IMR-90 (cell line): ENCODE data around the gene GLI1. TPM values are rescaled to one million over a fixed set of nuclear protein-coding genes. Genes with fewer than 3 reads are reported as not detected.

Experiments used
- ATAC-seq: fragments of 200-7000 bp; cut with Tn5 transposase; 2 replicates; pipeline ENCODE4 v1.9.1; 2020; ENCODE audit warnings: low read depth, mild to moderate bottlenecking, moderate library complexity
- BruUV-seq: library from RNA; stranded (reverse); fragments of 400-500 nt; replicated peaks from 2 replicates; lab custom pipeline; 2021; lab: Mats Ljungman, UMichigan
- CTCF ChIA-PET: fragments of 300-600 bp; formaldehyde crosslinking; extraction: SDS; loops from one replicate; lab custom pipeline; 2021; ENCODE audit warnings: antibody characterized with exemption; lab: Yijun Ruan, JAX
- POLR2A ChIA-PET: fragments of 300-600 bp; sonication (Branson Sonifier 250); formaldehyde crosslinking; loops from one replicate; lab custom pipeline; 2022; ENCODE audit warnings: antibody characterized with exemption; ENCODE audit not compliant: unreplicated experiment; lab: Charles Lee
- DNase-seq: peaks from one replicate; pipeline ENCODE4 v3.0.0; 2013
- H2AFZ ChIP-seq: replicated peaks from 2 replicates; pipeline ENCODE3; 2013; ENCODE audit warnings: low read length, mild to moderate bottlenecking; ENCODE audit not compliant: poor library complexity
- H2AK5ac ChIP-seq: 2 replicates; pipeline ENCODE4 v1.6.1; 2013; ENCODE audit warnings: low read depth, low read length, inconsistent platforms
- H2AK9ac ChIP-seq: replicated peaks from 2 replicates; pipeline ENCODE3; 2013; ENCODE audit warnings: mild to moderate bottlenecking, low read depth, low read length, moderate library complexity; ENCODE audit not compliant: poor library complexity
- H2BK120ac ChIP-seq: 2 replicates; pipeline ENCODE4 v1.6.1; 2013; ENCODE audit warnings: low read depth, low read length, inconsistent platforms
- H2BK15ac ChIP-seq: 3 replicates; pipeline ENCODE4 v1.6.1; 2013; ENCODE audit warnings: low read depth, low read length, inconsistent platforms
- H2BK20ac ChIP-seq: 2 replicates; pipeline ENCODE4 v1.6.1; 2013; ENCODE audit warnings: low read depth, mild to moderate bottlenecking, inconsistent platforms, low read length, moderate library complexity
- H2BK5ac ChIP-seq: 2 replicates; pipeline ENCODE4 v1.6.1; 2013; ENCODE audit warnings: mild to moderate bottlenecking, low read depth, low read length, inconsistent platforms; ENCODE audit not compliant: poor library complexity, severe bottlenecking
- H3K14ac ChIP-seq: replicated peaks from 2 replicates; pipeline ENCODE4 v1.6.1; 2013; ENCODE audit warnings: low read depth, low read length, inconsistent platforms
- H3K18ac ChIP-seq: 2 replicates; pipeline ENCODE4 v1.6.1; 2013; ENCODE audit warnings: low read depth, low read length, control low read depth
- H3K23ac ChIP-seq: 2 replicates; pipeline ENCODE4 v1.6.1; 2013; ENCODE audit warnings: low read depth, low read length, inconsistent platforms
- H3K27ac ChIP-seq: 2 replicates; pipeline ENCODE4 v1.5.1; 2013; ENCODE audit warnings: mild to moderate bottlenecking, control low read depth, low read length; ENCODE audit not compliant: insufficient read depth
- H3K27me3 ChIP-seq: 2 replicates; pipeline ENCODE4 v1.6.1; 2013; ENCODE audit warnings: low read length; ENCODE audit not compliant: control insufficient read depth, insufficient read depth
- H3K36me3 ChIP-seq: 2 replicates; pipeline ENCODE4 v1.6.1; 2013; ENCODE audit warnings: low read length, mixed read lengths; ENCODE audit not compliant: control insufficient read depth, insufficient read depth
- H3K4ac ChIP-seq: 2 replicates; pipeline ENCODE4 v1.6.1; 2013; ENCODE audit warnings: low read depth, low read length, inconsistent platforms
- H3K4me1 ChIP-seq: 2 replicates; pipeline ENCODE4 v1.6.1; 2013; ENCODE audit warnings: low read length, mixed read lengths; ENCODE audit not compliant: control insufficient read depth, insufficient read depth
- H3K4me2 ChIP-seq: 2 replicates; pipeline ENCODE4 v1.6.1; 2013; ENCODE audit warnings: low read depth, mild to moderate bottlenecking, control low read depth, low read length, moderate library complexity
- H3K4me3 ChIP-seq: 2 replicates; pipeline ENCODE4 v1.5.1; 2013; ENCODE audit warnings: low read depth, mild to moderate bottlenecking, control low read depth, low read length, moderate library complexity; ENCODE audit not compliant: insufficient read depth
- H3K56ac ChIP-seq: 2 replicates; pipeline ENCODE4 v1.6.1; 2013; ENCODE audit warnings: low read length, inconsistent platforms; ENCODE audit not compliant: insufficient read depth; ENCODE audit errors: extremely low read depth
- H3K79me1 ChIP-seq, 2 experiments: 2 replicates each; pipeline ENCODE4 v1.6.1; 2013; ENCODE audit warnings: low read length in 2 of 2, inconsistent platforms in 1 of 2, low read depth in 1 of 2
- H3K9ac ChIP-seq: 2 replicates; pipeline ENCODE4 v1.6.1; 2013; ENCODE audit warnings: low read depth, low read length, control low read depth
- H3K9me1 ChIP-seq: 2 replicates; pipeline ENCODE4 v1.6.1; 2013; ENCODE audit warnings: low read length, inconsistent platforms; ENCODE audit not compliant: insufficient read depth
- H3K9me3 ChIP-seq: 2 replicates; pipeline ENCODE4 v1.6.1; 2013; ENCODE audit warnings: low read length; ENCODE audit not compliant: control insufficient read depth, insufficient read depth
- H4K20me1 ChIP-seq: 2 replicates; pipeline ENCODE4 v1.6.1; 2013; ENCODE audit warnings: low read length, inconsistent platforms; ENCODE audit not compliant: insufficient read depth
- H4K5ac ChIP-seq: 2 replicates; pipeline ENCODE4 v1.6.1; 2013; ENCODE audit warnings: mild to moderate bottlenecking, low read depth, low read length, control low read depth
- H4K8ac ChIP-seq, 2 experiments: 2 replicates each; pipeline ENCODE4 v1.6.1; 2013; ENCODE audit warnings: low read depth in 2 of 2, low read length in 2 of 2, control low read depth in 1 of 2, inconsistent platforms in 1 of 2
- H4K91ac ChIP-seq: 2 replicates; pipeline ENCODE4 v1.6.1; 2013; ENCODE audit warnings: low read depth, low read length, inconsistent platforms; ENCODE audit not compliant: insufficient read depth
- BHLHE40 ChIP-seq: fragments of 150-350 bp; IDR thresholded peaks from 2 replicates; pipeline ENCODE4 v1.6.1; 2016; ENCODE audit warnings: mild to moderate bottlenecking, low read depth, low read length
- CEBPB ChIP-seq: IDR thresholded peaks from 2 replicates; pipeline ENCODE4 v1.6.1; 2012; ENCODE audit warnings: low read depth, low read length, improper control_type of control experiment
- CHD1 ChIP-seq: IDR thresholded peaks from 2 replicates; pipeline ENCODE4 v1.6.1; 2012; ENCODE audit warnings: low read depth, low read length, improper control_type of control experiment
- MAZ ChIP-seq: IDR thresholded peaks from 2 replicates; pipeline ENCODE4 v1.6.1; 2012; ENCODE audit warnings: low read depth, mild to moderate bottlenecking, low read length, improper control_type of control experiment, moderate library complexity, borderline replicate concordance
- NFE2L2 ChIP-seq: fragments of 150-350 bp; IDR thresholded peaks from 2 replicates; pipeline ENCODE4 v1.6.1; 2016; ENCODE audit warnings: low read depth, mild to moderate bottlenecking, low read length
- POLR2A ChIP-seq: IDR thresholded peaks from 2 replicates; pipeline ENCODE4 v1.6.1; 2012; ENCODE audit warnings: mild to moderate bottlenecking, low read depth, low read length
- RCOR1 ChIP-seq: IDR thresholded peaks from 2 replicates; pipeline ENCODE4 v1.6.1; 2012; ENCODE audit warnings: mild to moderate bottlenecking, low read length, improper control_type of control experiment; ENCODE audit not compliant: insufficient replicate concordance
- SMC3 ChIP-seq: fragments of 150-350 bp; IDR thresholded peaks from 2 replicates; pipeline ENCODE4 v1.6.1; 2016; ENCODE audit warnings: low read depth, mild to moderate bottlenecking, antibody characterized with exemption, low read length, moderate library complexity
- WGBS, 2 experiments: methylation state at CpG; one replicate each; pipeline versions ENCODE4 v1.1.5 to v1.1.7; 2013; ENCODE audit warnings: missing lambda C conversion rate in 2 of 2; ENCODE audit not compliant: insufficient read length in 1 of 2; ENCODE audit errors: extremely low coverage in 2 of 2; 5-methylcytosine and 5-hydroxymethylcytosine counted together
- dilution Hi-C: fragments of 300-500 bp; cut with HindIII; formaldehyde crosslinking; loops from one replicate; pipeline ENCODE4 v1.14.3; 2018; ENCODE audit warnings: low sequenced_read_pairs; ENCODE audit not compliant: unreplicated experiment
- in situ Hi-C: fragments of 300-500 bp; cut with MboI; formaldehyde crosslinking; loops from 3 replicates; pipeline ENCODE4 v1.14.3; 2019; ENCODE audit warnings: low sequenced_read_pairs, inconsistent platforms, mixed read lengths
- intact Hi-C: fragments of 100-400 bp; cut with micrococcal nuclease; formaldehyde crosslinking; loops from 2 replicates; pipeline ENCODE4 v1.10.0; 2022
- polyA plus RNA-seq, 3 experiments: library from polyadenylated mRNA; depleted of rRNA; stranded (reverse); fragments of >200 nt; gene quantifications; 2 replicates each; pipeline ENCODE4 v1.2.3, GENCODE V29; 2012; ENCODE audit warnings: low replicate concordance in 1 of 3
- total RNA-seq: library from RNA; depleted of rRNA; stranded (reverse); fragments of >200 nt; gene quantifications from 2 replicates; pipeline ENCODE4 v1.2.3, GENCODE V29; 2012
- TF ChIP-seq, protein P1 (sequence below): fragments of 150-350 bp; IDR thresholded peaks from 2 replicates; pipeline ENCODE4 v1.6.1; 2016; ENCODE audit warnings: low read depth, mild to moderate bottlenecking, low read length, moderate library complexity, borderline replicate concordance

GLI1 gene
- total and polyA plus RNA-seq, 2 of the 4 experiments (the other 2 are of a cell fraction) = 1.3 to 3.8 TPM

DNA sequence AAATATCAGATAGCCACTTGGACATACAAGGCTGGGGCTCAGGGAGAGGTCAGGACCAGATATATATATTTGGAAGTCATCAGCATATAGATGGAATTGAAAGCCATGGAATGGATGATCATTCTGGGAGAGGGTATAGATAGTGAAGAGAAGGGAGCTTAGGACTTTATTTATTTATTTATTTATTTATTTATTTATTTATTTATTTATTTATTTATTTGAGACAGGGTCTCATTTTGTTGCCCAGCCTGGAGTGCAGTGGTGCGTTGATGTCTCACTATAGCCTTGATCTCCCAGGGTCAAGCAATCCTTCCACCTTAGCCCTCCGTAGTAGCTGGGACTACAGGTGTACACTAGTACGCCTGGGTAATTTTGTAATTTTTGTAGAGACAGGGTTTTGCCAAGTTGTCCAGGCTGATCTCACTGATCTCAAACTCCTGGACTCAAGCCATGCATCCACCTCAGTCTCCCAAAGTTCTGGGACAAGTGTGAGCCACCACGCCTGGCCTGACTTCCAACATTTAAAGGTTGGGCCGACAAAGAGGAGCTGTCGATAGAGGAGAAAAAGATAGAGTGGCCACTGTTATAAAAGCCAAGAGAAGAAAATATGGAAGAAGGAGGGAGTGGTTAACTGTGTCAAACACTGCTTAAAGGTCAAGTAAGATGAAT is 13.2 kb upstream of the GLI1 start:
- peaks cover 0 to 3% of the 10 kb centered on the region in 2 experiments; a peak in 1 of 4 replicates for H3K79me1 ChIP-seq
- in situ Hi-C loops = no loop called here
- H2AK5ac ChIP-seq = no peak overlapping the region
- no TSS peak for BruUV-seq
- H4K20me1 ChIP-seq = no peaks in the 10 kb centered on the region
- no peak overlapping the region for H2AK9ac ChIP-seq
- no peak overlapping the region for H3K14ac ChIP-seq
- no peak overlapping the region for H3K27ac ChIP-seq
- H2BK5ac ChIP-seq = no peak overlapping the region
- H3K4me3 ChIP-seq = no peak overlapping the region
- peaks cover 6% of the 10 kb centered on the region for H3K4me1 ChIP-seq
- H3K4ac ChIP-seq = no peak overlapping the region
- H2BK120ac ChIP-seq = no peak overlapping the region
- dilution Hi-C loops = no loop called here
- no peak overlapping the region for H4K5ac ChIP-seq
- H3K9me1 ChIP-seq = peaks cover 4% of the 10 kb centered on the region
- H3K23ac ChIP-seq = no peak overlapping the region
- no peak overlapping the region for H4K91ac ChIP-seq
- no peaks in the 10 kb centered on the region for H3K9me3 ChIP-seq
- no peak for ATAC-seq
- no peak overlapping the region for H3K18ac ChIP-seq
- no peaks in the 10 kb centered on the region for H3K27me3 ChIP-seq
- H3K4me2 ChIP-seq = no peak overlapping the region
- H3K36me3 ChIP-seq = no peaks in the 10 kb centered on the region
- CTCF ChIA-PET = interaction anchor here (0.6 kb wide), 1 partner anchor 112 kb away, joined by 3 read pairs; no protein-coding TSS in a partner anchor
- H3K56ac ChIP-seq = no peak overlapping the region
- no peak overlapping the region for H4K8ac ChIP-seq
- POLR2A ChIA-PET = interaction anchor here (0.6 kb wide), 1 partner anchor 13 kb away, joined by 3 read pairs; no protein-coding TSS in a partner anchor
- no peak for TF ChIP-seq POLR2A
- TF ChIP-seq RCOR1 = no peak
- no peak for TF ChIP-seq MAZ
- no peak for TF ChIP-seq CHD1
- TF ChIP-seq NFE2L2 = no peak
- TF ChIP-seq CEBPB = no peak
- no peak for TF ChIP-seq SMC3
- TF ChIP-seq, protein P1, sequence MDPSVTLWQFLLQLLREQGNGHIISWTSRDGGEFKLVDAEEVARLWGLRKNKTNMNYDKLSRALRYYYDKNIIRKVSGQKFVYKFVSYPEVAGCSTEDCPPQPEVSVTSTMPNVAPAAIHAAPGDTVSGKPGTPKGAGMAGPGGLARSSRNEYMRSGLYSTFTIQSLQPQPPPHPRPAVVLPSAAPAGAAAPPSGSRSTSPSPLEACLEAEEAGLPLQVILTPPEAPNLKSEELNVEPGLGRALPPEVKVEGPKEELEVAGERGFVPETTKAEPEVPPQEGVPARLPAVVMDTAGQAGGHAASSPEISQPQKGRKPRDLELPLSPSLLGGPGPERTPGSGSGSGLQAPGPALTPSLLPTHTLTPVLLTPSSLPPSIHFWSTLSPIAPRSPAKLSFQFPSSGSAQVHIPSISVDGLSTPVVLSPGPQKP = no peak
- no peak for TF ChIP-seq BHLHE40
- H2BK15ac ChIP-seq = no peak overlapping the region
- H2AFZ ChIP-seq = no peak overlapping the region
- H2BK20ac ChIP-seq = no peak overlapping the region
- WGBS, 2 experiments = 91% methylated on average over 3 of the region's 6 CpGs; no CpG with 5 or more reads in 1 of the 2 experiments
- DNase-seq = no peak
- no peak overlapping the region for H3K9ac ChIP-seq
- intact Hi-C loops = no loop called here
